HEK293T (cell line): ENCODE results near the gene PDIK1L.

ENCODE experiments used
- BHLHE40 ChIP-seq: fragments of 450-650 bp; IDR thresholded peaks from 2 replicates; pipeline ENCODE4 v1.6.1; 2016; ENCODE audit warnings: mild to moderate bottlenecking, moderate library complexity, borderline replicate concordance
- ELF4 ChIP-seq: fragments of 450-650 bp; IDR thresholded peaks from 2 replicates; pipeline ENCODE4 v1.6.1; 2017; ENCODE audit warnings: antibody characterized with exemption
- LEF1 ChIP-seq: fragments of 450-650 bp; IDR thresholded peaks from 2 replicates; pipeline ENCODE4 v1.6.1; 2017; ENCODE audit warnings: mild to moderate bottlenecking, borderline replicate concordance
- NFRKB ChIP-seq: fragments of 450-650 bp; IDR thresholded peaks from 2 replicates; pipeline ENCODE4 v1.6.1; 2016; ENCODE audit warnings: mild to moderate bottlenecking, moderate library complexity
- PKNOX1 ChIP-seq: fragments of 450-650 bp; IDR thresholded peaks from 2 replicates; pipeline ENCODE4 v1.6.1; 2016
- SUZ12 ChIP-seq: fragments of 450-650 bp; IDR thresholded peaks from 2 replicates; pipeline ENCODE4 v1.6.1; 2016; ENCODE audit warnings: mild to moderate bottlenecking
- TARDBP ChIP-seq: fragments of 450-650 bp; IDR thresholded peaks from 2 replicates; pipeline ENCODE4 v1.6.1; 2016
- ZNF384 ChIP-seq: fragments of 450-650 bp; IDR thresholded peaks from 2 replicates; pipeline ENCODE4 v1.6.1; 2016

DNA sequence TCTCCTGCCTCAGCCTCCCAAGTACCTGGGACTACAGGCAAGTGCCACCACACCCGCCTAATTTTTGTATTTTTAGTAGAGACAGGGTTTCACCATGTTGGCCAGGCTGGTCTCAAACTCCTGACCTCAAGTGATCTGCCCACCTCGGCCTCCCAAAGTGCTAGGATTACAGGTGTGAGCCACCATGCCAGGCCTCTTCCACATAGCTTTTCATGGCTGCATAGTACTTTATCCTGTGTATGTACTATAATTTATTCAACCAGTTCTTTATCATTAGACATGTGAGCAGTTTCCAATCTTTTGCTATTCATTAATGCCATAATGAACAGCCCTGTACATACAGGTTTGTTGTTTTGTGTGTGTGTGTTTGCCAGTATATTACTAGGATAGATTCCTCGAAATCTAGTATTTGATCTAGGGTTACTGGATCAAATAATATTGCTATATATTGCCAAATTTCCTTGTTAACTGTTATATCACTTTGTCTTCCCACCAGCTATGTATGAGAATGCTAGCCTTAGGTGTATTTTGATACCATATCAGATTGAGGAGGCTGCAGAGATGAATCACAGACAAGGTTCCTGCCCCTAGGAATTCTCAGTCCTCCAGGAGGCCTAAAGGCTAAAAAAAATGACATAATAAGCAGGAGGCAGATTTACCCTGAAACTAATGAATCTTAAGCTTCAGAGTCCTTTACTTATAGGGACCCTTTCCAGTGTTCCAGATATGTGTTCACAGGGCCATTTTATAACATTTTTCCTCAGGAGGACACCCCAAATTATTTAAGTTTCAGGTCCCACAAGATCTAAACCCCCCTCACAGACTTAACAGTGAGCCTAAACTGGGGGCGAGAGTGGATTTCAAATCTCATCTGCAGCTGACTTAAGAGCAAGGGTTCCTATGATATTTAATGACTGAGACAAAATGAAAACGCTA lies 2.1 kb upstream of the PDIK1L start:
- no peak for TF ChIP-seq ZNF384
- no peak for TF ChIP-seq LEF1
- no peak for TF ChIP-seq SUZ12
- no peak for TF ChIP-seq ELF4
- TF ChIP-seq BHLHE40 = no peak
- no peak for TF ChIP-seq NFRKB
- TF ChIP-seq PKNOX1 = no peak
- TF ChIP-seq TARDBP = no peak
